ENCODE measurements around the gene C22orf15.

The C22orf15 gene

DNA sequence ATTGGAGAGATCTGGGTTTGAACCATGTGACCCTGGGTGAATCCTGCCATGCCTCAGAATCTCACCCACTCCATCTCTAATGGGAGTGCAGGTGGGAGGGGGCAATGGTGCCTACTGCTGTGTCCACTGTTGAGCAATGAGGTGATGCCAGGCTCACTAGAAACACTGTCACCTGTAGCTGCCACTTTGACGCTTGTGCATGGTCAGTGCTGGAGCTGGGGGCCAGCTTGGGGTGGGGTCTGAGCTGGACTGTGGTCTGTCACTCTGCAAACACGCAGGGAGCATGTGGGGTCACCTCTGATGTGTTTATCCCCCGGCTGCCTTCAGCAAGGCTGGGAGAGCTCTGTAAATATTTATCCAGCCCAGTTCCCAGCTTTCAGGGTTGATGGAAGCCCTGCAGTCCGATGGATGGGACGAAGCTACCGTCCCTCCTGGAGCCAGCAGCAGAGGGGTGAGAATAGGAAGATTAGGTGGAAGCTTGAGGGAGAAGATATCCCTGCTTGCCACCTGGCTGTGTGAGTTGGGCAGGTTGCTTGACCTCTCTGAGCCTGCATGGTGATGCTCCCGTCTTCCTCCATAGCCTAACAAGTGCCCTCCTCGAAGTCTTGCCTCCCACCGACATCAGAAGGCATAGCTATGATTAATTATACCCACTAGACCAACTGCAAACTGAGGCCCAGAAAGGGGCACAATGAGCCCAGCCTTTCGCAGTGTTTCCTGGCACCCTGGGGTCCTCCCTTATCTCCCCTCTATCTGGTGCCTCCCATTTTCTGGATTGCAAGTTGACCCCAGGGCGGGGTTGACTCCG is 11.5 kb downstream of the C22orf15 start:
- no peak for DNase-seq

DNA sequence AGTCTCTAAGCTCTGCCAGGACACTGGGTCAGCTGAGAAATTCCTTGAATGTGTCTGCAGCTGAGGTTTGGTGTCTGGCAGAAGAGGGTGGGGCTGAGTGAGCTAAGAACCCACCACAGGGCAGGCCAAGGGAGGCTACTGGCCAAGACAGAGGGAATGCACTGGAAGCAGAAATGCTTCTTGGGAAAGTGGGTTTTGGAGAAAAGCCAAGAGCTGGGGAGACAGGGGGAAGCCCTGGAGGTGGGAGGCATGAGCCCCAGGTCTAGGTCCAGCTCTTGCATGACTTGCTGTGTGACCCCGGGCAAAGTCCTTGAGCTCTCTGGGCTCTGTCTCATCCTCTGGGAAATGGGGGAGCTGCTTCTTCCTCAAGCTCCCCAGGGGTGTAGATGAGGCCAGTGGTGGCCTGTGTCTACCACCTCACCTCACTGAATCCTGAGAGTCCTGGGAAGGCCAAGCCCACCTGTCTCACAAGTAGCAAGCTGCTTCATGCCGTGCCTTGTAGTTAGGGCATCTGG is 12.2 kb downstream of the C22orf15 start:
- no peak for DNase-seq

DNA sequence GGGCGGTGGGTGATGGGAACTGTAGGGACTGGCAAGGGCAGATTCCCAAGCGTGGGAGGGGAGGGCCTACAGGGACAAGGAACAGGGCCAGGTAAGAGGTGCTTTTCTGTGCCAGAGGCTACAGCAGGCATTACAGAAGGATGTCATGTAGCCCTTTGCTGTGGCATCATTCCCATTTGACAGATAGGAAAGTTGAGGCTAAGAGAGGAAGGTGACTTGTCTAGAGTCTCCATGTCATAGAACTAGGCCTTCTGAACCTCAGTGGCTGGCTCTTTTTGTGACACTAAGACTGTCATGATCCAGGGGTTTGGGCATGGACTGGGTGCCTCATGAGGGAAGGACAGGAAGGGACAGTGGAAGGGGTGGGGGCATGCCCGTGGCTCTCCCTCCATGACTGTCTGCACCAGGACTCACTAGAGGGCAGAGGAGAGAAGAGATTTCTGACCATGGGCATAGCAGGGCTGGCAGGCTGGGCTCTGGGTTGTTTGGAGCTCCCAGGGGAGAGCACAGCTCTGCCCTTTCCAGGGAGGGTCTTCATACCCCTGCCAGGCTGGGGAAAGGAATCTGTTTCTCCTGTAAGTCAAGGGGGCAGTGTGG is 13.1 kb downstream of the C22orf15 start:
- DNase-seq, result no peak

DNA sequence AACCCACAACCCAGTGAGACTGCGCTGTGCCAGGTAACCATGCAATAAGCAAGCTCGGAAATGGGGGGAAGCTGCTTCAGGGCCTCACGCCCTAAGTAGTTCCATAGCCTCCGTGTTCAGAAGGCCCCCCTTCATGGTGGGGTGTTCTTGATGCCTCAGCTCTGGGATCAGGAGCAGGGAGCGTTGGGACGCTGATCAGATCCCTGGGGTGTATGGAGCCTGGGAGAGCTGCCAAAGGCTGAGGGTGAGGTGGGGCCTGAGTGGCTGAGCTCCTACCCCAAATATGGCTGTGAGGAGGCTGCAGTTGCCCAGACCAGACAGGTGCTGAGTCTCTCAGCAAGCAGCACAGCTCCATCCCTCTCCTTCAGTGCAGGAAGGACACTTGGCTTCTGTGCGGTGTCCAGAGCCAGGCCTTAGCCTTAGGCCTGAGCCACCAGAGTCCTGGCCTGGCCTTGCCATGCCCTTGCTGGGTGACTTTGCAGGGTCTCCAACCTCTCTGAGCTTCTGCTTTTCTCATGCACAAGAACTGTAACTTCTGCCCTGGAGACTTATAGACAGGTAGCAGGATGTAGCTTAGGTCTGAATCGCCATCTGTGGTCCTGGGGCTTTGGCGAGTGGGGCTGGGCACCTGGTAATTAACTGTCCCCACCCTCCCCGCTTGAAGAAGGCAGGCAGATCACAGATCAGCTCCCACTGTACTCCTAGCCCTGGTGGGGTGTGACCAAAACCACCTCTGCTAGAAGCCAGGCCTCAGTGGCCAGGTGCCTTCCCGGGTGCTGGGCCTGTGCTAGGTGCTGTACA is 15.2 kb downstream of the C22orf15 start:
- no peak for DNase-seq

DNA sequence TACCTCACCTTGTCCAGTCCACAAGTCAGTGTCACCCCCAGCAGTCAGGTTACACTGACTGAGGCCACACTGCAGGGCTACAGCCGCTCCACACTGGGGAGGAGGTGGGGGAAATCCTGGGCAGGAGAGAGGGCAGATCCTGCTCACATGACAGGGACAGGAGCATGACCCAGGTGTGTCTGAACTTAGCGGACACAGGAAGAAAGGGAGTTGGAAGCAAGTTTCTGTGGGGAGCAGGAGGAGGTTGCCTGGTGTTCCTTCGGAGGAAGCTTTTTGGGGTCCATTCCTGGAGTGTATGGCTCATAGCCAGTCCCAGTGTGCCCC is 15.7 kb downstream of the C22orf15 start:
- no peak for DNase-seq

DNA sequence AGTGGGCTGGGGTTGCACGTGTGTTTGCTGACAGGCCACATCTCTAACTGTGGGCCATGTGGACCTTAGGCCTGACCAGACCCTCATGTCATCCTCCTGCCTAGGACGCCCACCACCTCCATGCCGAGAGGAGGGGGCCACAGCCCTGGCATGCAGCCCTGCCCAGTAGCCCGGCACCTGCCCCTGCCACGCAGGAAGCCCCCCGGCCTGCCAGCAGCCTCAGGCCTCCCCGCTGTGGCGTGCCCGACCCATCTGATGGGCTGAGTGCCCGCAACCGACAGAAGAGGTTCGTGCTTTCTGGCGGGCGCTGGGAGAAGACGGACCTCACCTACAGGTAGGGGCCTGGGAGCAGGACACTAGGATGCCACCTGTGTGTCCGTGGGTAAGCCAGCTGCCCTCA is 16.3 kb downstream of the C22orf15 start:
- DNase-seq, result no peak

DNA sequence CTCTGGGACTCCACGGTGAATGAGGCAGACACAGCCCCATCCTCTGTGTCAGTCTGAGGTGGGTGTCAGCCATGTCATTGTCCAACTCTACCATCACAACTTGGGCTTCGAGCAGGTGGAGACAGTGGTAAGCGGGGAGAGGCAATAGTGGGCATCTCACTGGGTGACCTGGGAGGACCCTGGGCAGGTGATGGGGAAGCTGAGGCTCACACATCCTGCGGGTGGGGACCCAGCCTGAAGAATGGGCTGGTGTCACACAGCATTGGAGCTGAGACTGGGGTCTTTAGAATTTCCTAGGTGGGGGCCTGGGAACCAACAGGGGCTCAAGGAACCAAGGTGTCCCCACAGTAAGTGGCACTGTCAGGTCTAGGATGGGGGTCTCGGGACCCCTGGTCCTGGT is 16.9 kb downstream of the C22orf15 start:
- DNase-seq, result no peak

DNA sequence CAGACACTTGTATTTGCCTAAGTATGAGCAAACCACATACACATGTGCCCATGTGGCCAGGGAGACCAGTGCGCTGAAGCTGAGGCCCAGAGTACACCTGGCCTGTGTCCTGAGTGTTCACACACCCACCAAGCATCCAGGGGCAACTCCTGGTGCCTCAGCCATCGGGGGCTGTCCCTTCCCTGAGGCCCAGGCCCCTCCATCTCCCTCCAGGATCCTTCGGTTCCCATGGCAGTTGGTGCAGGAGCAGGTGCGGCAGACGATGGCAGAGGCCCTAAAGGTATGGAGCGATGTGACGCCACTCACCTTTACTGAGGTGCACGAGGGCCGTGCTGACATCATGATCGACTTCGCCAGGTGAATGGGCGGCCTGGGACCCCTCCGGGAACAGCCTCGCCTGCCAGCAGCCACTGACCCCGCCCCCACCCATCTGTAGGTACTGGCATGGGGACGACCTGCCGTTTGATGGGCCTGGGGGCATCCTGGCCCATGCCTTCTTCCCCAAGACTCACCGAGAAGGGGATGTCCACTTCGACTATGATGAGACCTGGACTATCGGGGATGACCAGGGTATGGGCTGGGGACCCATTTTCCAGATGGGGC is 17.5 kb downstream of the C22orf15 start:
- no peak for DNase-seq

DNA sequence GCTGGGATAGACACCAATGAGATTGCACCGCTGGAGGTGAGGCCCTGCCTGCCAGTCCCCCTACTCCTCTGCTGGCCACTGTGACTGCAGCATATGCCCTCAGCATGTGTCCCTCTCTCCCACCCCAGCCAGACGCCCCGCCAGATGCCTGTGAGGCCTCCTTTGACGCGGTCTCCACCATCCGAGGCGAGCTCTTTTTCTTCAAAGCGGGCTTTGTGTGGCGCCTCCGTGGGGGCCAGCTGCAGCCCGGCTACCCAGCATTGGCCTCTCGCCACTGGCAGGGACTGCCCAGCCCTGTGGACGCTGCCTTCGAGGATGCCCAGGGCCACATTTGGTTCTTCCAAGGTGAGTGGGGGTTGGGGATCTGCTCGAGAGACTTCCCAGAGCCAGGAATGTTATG is 18.3 kb downstream of the C22orf15 start:
- no peak for DNase-seq

DNA sequence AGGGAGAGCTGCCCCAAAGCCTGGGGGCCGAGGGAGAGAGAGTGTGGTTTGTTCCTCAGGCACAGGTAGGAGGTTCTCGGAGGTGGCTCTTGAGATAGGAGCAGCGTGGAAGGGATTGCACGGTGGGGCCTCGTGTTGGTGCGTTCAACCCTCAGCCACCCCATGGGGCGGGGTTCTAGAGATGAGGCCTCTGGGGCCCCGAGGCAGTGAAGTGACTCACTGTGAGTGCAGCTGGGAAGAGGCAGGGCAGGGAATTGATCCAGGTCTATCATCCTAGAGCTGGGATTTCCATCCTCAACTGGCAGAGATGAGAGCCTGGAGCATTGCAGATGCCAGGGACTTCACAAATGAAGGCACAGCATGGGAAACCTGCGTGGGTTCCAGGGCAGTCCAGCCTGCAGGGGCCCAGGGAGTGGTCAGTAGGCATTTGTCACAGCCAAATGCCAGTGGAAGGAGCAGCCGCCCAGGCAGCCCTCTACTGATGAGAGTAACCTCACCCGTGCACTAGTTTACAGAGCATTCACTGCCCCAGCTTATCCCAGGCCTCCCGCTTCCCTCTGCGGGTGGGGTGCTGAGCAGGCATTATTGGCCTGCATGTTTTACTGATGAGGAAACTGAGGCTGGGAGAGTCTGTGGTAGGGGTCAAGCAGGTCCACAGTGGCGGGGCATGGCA is 18.9 kb downstream of the C22orf15 start:
- no peak for DNase-seq

DNA sequence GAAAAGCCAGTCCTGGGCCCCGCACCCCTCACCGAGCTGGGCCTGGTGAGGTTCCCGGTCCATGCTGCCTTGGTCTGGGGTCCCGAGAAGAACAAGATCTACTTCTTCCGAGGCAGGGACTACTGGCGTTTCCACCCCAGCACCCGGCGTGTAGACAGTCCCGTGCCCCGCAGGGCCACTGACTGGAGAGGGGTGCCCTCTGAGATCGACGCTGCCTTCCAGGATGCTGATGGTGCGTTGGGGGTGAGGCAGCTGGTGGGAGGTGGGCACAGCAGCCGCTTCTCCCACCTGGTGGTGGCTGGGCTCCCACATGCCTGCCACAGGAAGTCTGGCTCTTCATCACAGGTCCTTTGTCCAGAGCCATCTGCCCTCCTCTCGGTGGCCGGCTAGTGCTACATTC is 19.5 kb downstream of the C22orf15 start:
- no peak for DNase-seq

DNA sequence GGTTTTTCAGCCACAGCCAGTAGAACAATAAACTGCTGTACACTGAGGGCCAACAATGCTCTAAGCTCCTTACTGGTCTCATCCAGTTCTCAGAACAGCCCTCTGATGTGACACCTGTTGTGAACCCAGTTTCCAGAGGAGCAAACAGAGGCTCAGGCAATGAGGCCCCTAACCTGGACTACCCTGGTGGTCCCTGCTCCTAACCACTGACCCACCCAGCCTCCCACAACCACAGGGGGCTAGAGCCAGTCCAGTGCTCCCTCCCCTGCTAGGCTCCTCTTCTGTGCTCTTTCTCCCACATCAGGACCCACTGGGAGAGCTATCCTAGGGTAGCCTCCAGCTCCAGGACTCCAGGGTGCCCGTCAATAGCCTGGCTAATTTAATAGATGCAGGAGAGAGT is 19.9 kb downstream of the C22orf15 start:
- DNase-seq, result no peak

DNA sequence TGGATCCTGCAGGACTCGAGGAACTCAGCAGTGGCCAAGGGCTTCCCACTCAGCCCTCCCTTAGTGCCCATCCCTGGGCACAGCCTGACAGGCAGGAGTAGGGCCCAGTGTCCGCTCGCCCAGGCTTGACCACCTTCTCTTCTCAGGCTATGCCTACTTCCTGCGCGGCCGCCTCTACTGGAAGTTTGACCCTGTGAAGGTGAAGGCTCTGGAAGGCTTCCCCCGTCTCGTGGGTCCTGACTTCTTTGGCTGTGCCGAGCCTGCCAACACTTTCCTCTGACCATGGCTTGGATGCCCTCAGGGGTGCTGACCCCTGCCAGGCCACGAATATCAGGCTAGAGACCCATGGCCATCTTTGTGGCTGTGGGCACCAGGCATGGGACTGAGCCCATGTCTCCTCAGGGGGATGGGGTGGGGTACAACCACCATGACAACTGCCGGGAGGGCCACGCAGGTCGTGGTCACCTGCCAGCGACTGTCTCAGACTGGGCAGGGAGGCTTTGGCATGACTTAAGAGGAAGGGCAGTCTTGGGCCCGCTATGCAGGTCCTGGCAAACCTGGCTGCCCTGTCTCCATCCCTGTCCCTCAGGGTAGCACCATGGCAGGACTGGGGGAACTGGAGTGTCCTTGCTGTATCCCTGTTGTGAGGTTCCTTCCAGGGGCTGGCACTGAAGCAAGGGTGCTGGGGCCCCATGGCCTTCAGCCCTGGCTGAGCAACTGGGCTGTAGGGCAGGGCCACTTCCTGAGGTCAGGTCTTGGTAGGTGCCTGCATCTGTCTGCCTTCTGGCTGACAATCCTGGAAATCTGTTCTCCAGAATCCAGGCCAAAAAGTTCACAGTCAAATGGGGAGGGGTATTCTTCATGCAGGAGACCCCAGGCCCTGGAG is 20.7 kb downstream of the C22orf15 start:
- DNase-seq, result no peak

DNA sequence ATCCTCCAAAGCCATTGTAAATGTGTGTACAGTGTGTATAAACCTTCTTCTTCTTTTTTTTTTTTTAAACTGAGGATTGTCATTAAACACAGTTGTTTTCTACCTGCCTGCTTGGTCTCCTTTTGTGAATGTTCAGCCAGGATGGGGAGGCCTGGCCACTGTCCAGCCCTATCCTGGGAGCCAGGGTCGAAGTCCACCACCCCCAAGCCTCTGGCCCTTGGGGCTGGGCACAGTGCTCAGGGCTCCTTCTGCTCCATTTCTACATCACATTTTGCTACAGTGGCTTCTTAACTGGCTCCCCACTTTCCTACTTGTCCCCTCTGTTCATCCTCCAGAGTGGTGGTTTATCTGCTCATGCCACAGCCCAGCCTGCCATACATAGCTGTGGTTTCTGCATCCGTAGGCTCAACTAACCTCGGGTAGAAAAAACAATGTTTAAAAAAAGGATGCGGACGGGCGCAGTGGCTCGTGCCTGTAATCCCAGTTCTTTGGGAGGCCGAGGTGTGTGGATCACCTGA is 21.5 kb downstream of the C22orf15 start:
- no peak for DNase-seq

DNA sequence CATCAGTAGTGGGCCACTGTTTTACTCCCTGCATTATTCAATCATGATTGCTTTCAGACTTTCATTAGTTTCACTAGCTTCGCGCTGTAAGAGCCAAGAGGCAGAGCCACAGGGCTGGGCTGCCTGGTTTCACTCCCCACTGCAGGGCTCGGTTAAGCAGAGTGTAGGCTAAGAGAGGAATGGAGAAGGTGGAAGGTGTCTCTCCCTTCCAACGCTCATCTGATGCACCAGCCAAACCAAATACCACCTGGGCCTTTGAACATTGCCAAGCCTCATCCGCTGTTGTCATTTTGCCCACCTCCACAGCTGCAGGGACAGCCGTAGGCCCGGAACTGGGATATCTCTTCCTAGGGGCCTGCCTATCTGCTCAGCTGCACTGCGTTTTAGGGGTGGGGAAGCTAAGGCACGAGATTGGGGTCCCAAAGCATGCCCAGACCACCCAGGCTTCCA is 23.5 kb downstream of the C22orf15 start:
- DNase-seq, result no peak

DNA sequence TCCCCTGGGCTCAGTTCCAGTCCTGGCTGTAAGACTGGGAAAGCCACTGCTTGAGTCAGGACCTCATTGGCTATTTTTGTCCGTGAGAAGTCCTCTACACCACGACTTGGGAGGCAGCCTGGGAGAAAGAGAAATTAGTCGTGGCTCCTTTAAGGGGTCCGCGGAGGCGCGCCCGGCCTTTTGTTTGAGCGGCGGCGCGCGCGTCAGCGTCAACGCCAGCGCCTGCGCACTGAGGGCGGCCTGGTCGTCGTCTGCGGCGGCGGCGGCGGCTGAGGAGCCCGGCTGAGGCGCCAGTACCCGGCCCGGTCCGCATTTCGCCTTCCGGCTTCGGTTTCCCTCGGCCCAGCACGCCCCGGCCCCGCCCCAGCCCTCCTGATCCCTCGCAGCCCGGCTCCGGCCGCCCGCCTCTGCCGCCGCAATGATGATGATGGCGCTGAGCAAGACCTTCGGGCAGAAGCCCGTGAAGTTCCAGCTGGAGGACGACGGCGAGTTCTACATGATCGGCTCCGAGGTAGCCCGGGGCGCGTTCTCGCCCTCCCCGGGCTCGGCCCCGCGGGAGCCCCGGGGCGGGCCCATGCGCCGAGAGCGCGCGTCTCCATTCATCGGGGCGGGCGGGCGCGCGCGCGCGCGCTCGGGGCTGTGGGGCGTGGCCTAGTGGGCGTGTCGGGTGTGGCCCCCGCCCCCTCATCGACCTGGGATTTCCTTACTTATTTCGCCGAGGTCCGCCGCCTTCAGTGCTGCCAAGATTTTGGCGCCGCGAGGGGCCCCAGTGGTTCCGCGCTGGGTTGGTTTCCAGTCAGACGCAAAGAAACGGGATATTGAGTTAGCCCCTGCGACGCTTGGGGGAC is 24.2 kb downstream of the C22orf15 start, which contains the start of gene SMARCB1:
Gene SMARCB1 (plus strand): TSS at position 215 of the 848 bp plus-strand sequence. CDS start 204 bp downstream, at position 419.
- DNase-seq, result peak; percentile 73

DNA sequence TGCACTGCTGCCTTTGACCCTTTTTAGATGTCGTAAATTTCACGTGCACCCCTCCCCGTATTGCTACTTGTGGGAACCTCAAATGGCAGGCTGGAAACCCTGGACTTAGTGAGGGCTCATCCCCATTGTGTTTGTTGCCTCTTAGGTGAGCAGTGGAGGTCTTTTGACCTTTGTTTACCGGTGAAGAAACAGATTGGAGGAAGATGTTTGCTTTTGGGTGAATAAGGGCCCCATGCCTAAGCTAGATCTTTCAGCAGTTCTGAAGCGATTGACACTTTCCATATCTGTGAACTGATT is 24.8 kb downstream of the C22orf15 start:
- DNase-seq, result no peak

DNA sequence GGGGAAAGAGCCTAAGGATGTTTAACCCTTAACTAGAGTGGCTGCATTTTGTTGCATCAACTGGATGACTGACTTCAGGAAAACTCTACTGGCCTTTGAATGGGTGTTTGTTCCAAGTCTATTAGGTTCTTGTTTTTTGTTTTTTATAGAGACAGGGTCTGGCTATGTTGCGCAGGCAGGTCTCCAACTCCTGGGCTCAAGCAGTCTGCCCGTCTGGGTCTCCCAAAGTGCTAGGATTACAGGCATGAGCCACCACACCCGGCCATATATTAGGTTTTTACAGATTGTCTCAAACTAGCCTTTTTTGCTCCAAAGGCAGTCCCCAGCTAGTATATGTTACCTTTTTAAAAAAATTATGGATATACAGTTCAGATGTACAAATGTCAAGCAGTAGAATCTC is 25.1 kb downstream of the C22orf15 start:
- DNase-seq, result no peak

DNA sequence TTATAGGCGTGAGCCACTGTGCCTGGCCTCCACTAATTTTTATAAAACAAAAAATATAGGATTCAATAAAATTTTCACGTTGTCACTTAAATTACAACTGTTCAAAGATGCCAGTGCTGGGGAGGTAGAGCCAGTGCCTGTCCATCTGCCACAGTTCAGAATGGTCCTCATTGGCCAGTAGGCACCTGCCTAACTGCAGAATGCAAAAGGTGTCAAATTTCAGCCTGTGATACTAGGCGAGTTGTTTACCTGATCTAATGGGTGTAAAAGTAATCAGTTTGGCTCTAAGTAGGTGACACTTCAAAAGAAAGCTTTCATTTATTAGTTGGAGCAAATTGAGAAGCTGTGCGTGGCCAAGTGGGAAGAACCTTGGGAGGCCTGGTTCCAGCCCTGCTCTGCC is 26.3 kb downstream of the C22orf15 start:
- peak; percentile 9 for DNase-seq

DNA sequence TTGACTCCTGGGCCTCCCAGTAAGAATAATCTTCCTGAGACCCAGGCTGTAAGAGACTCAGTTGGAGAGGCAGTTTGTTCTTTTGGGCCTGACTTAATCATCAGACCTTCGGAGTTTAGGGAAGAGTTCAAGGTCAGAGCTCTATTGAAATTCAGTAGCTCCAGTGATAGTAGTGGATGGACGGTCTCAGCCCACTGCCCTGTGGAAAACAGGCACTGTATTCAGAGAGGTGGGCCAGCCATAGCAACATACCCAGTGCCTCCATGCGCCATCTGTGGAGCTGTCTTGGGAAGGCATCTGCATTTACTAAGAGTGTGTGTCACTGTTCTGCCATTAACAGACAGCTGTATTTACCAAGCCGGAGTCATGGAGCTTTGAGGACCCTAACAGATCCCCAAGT is 26.8 kb downstream of the C22orf15 start:
- DNase-seq, result peak; percentile 8
